Cardiac muscle cell (in vitro differentiated cells and primary cell): ENCODE measurements around the gene GALNT10. TPM values are rescaled to one million over a fixed set of nuclear protein-coding genes. Genes with fewer than 3 reads are reported as not detected.

Source experiments
- DNase-seq, 2 donors: peaks; one replicate each; pipeline versions ENCODE4 v3.0.0 to v3.0.0-alpha.2; 2010 to 2017; ENCODE audit warnings: low read depth in 1 of 2, low spot score in 1 of 2
- H3K27ac ChIP-seq: fragments of 200-600 bp; sonication (generic); 2 replicates; pipeline ENCODE4 v1.5.1; 2016
- H3K27me3 ChIP-seq: fragments of 200-600 bp; sonication (generic); 2 replicates; pipeline ENCODE4 v1.6.0; 2016; ENCODE audit warnings: control low read depth
- H3K36me3 ChIP-seq: fragments of 200-600 bp; sonication (generic); 2 replicates; pipeline ENCODE4 v1.5.1; 2016; ENCODE audit warnings: control low read depth
- H3K4me1 ChIP-seq: fragments of 200-600 bp; sonication (generic); 2 replicates; pipeline ENCODE4 v1.8.1; 2017; ENCODE audit warnings: low read depth, mild to moderate bottlenecking, mixed run types
- H3K4me3 ChIP-seq: fragments of 200-600 bp; sonication (generic); 2 replicates; pipeline ENCODE4 v1.5.1; 2016; ENCODE audit warnings: mild to moderate bottlenecking
- H3K9me3 ChIP-seq: fragments of 200-600 bp; sonication (generic); 2 replicates; pipeline ENCODE4 v1.5.1; 2017; ENCODE audit warnings: low read depth, mild to moderate bottlenecking, control low read depth
- polyA plus RNA-seq: library from polyadenylated mRNA; unstranded; fragments of >200 nt; fragmentation: Nextera tagmentation; extraction: Ambion mirVana; gene quantifications from 2 replicates; pipeline ENCODE4 v1.2.1, GENCODE V29; 2016
- total RNA-seq: library from RNA; depleted of rRNA; stranded (reverse); fragments of >200 nt; gene quantifications from 2 replicates; pipeline ENCODE4 v1.2.3, GENCODE V29; 2016
- TF ChIP-seq, protein P1 (sequence below): IDR thresholded peaks from 2 replicates; pipeline ENCODE4 v1.5.1; 2012; ENCODE audit warnings: low read depth, mild to moderate bottlenecking, low read length

GALNT10 gene
- total and polyA plus RNA-seq, 2 experiments from 2014 or later, result 8.2 TPM

DNA sequence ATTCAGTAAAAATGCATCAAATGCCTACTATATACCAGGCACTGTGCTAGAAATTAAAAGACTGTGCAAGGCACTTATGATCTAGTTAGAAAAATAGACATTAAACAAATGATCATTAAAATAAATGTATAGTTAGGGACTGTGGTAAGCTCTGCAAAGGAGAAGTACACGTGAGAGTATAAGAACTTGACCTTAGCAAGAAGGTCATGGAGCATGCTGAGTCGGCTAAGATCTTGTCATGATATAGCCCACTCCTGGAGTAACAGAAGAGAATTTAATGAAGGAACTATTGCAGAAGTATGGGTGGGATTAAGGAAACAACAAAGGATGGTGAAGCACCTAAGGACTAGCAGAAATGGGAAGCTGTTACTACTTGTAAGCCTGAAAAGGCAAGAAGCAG is 231.8 kb downstream of the GALNT10 start:
- H3K27me3 ChIP-seq, result no peaks in the 10 kb centered on the region
- TF ChIP-seq, protein P1, sequence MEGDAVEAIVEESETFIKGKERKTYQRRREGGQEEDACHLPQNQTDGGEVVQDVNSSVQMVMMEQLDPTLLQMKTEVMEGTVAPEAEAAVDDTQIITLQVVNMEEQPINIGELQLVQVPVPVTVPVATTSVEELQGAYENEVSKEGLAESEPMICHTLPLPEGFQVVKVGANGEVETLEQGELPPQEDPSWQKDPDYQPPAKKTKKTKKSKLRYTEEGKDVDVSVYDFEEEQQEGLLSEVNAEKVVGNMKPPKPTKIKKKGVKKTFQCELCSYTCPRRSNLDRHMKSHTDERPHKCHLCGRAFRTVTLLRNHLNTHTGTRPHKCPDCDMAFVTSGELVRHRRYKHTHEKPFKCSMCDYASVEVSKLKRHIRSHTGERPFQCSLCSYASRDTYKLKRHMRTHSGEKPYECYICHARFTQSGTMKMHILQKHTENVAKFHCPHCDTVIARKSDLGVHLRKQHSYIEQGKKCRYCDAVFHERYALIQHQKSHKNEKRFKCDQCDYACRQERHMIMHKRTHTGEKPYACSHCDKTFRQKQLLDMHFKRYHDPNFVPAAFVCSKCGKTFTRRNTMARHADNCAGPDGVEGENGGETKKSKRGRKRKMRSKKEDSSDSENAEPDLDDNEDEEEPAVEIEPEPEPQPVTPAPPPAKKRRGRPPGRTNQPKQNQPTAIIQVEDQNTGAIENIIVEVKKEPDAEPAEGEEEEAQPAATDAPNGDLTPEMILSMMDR, result no peak
- H3K4me3 ChIP-seq, result no peak overlapping the region
- H3K9me3 ChIP-seq, result no peaks in the 10 kb centered on the region
- H3K4me1 ChIP-seq, result peaks cover 7% of the 10 kb centered on the region
- H3K36me3 ChIP-seq, result no peaks in the 10 kb centered on the region
- no peak overlapping the region for H3K27ac ChIP-seq
- DNase-seq, result no peak

DNA sequence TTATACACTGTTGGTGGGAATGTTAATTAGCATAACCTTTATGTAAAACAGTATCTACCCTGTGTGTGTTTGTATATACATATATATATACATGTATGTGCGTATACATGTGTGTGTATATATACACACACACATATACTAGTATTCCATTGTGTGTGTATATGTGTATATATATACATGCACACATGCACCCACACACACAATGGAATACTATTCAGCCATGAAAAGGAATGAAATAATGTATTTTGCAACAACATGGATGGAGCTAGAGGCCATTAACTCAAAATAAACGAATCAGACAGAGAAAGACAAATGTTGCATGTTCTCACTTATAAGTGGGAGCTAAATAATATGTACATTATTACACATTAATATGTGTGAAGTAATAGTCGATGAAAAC is 237.7 kb downstream of the GALNT10 start:
- Histone ChIP-seq H3K27me3 (no peaks in the 10 kb centered on the region), H3K27ac (no peak overlapping the region), H3K4me3 (no peak overlapping the region), H3K9me3 (no peaks in the 10 kb centered on the region), H3K4me1 (no peaks in the 10 kb centered on the region), H3K36me3 (no peaks in the 10 kb centered on the region)
- DNase-seq, result no peak
- TF ChIP-seq, protein P1, result no peak

DNA sequence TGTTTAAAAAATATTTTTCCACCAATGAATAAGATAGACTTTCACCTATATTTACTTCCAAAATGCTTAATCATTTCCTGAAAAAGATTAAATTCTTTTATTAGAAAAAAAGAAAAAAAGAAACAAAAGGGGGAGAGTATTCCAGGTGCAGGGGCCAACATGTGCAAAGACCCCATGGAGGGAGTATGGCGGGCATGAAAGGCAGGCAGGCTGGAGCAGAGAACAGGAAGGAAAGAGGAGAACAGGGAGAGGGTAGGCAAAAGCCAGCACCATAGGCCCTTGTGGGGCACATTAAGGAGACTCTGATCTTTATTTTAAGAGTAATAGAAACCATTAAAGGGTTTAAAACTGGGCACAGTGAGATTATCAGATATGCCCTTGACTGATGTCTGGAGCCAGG is 238.8 kb downstream of the GALNT10 start:
- H3K9me3 ChIP-seq, result no peaks in the 10 kb centered on the region
- DNase-seq, result no peak
- H3K4me3 ChIP-seq, result no peak overlapping the region
- H3K4me1 ChIP-seq, result no peaks in the 10 kb centered on the region
- H3K36me3 ChIP-seq, result no peaks in the 10 kb centered on the region
- TF ChIP-seq, protein P1, result no peak
- no peak overlapping the region for H3K27ac ChIP-seq
- H3K27me3 ChIP-seq, result no peaks in the 10 kb centered on the region

DNA sequence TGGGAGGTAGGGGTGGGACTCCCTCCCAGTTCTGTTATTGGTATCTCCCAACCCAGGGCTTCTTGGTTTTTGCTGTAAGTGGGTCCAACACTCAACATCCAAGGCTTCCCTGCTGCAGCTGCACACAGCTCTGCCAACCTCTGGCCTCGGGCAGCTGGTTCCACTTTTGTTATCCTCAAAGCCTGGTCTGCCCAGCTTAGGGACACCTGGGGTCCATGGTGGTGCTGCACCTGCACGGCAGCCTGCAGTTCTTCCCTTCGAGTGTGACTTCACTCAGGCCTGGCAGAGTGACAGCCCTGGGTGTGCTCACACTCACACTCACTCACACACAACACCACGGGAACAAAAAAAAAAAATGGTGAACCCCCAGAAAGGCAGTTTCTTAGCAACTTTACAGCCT is 239.9 kb downstream of the GALNT10 start:
- Histone ChIP-seq H3K36me3 (no peaks in the 10 kb centered on the region), H3K27ac (no peak overlapping the region), H3K4me3 (no peak overlapping the region), H3K27me3 (no peaks in the 10 kb centered on the region), H3K4me1 (no peaks in the 10 kb centered on the region), H3K9me3 (no peaks in the 10 kb centered on the region)
- DNase-seq, result no peak
- TF ChIP-seq, protein P1, result no peak

DNA sequence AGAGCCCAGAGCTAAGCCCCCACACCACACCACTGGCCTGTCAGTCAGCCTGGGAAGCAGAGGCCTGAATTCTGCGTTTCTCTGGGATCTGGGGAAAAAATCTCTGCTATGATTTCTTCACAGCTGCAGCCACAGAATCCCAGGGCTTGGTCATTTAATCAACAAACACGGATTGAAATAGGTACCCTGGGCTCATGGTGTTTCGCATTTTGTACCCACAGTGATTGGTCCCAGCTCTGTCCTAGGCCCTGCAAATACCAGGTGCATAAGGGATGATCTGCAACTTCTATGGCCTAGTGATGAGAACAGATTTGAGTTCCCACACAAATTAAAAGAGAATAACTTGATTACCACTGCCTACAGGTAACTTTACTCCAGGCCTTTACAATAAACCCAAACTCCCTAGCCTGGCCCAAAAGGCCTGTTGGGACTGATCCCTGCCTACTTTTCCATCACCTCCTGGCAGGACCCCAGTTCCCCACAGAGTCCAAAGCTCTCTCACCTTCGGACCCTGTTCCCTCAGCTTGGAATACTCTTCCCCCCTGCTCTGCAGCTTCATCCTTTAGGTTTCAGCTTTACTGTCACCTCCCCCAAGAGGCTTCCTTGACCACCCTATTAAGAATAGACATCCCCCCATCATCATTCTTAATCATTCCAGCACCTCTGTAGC is 240.6 kb downstream of the GALNT10 start:
- TF ChIP-seq, protein P1, result no peak
- DNase-seq, result no peak
- H3K27me3 ChIP-seq, result no peaks in the 10 kb centered on the region
- no peaks in the 10 kb centered on the region for H3K36me3 ChIP-seq
- no peak overlapping the region for H3K4me3 ChIP-seq
- H3K4me1 ChIP-seq, result no peaks in the 10 kb centered on the region
- no peak overlapping the region for H3K27ac ChIP-seq
- H3K9me3 ChIP-seq, result no peaks in the 10 kb centered on the region
